GM23248 (cell line): Measurements from ENCODE around the gene LILRB5.

Experiments used
- EZH2 ChIP-seq: fragments of 200-600 bp; sonication (generic); IDR thresholded peaks from 2 replicates; pipeline ENCODE4 v1.6.1; 2018; ENCODE audit warnings: antibody characterized with exemption, mild to moderate bottlenecking; ENCODE audit not compliant: insufficient read depth, poor library complexity, severe bottlenecking
- EZH2phosphoT487 ChIP-seq: fragments of 200-600 bp; sonication (generic); IDR thresholded peaks from 2 replicates; pipeline ENCODE4 v1.6.1; 2018; ENCODE audit warnings: antibody characterized with exemption, moderate library complexity, mild to moderate bottlenecking, low read depth; ENCODE audit not compliant: insufficient read depth

DNA sequence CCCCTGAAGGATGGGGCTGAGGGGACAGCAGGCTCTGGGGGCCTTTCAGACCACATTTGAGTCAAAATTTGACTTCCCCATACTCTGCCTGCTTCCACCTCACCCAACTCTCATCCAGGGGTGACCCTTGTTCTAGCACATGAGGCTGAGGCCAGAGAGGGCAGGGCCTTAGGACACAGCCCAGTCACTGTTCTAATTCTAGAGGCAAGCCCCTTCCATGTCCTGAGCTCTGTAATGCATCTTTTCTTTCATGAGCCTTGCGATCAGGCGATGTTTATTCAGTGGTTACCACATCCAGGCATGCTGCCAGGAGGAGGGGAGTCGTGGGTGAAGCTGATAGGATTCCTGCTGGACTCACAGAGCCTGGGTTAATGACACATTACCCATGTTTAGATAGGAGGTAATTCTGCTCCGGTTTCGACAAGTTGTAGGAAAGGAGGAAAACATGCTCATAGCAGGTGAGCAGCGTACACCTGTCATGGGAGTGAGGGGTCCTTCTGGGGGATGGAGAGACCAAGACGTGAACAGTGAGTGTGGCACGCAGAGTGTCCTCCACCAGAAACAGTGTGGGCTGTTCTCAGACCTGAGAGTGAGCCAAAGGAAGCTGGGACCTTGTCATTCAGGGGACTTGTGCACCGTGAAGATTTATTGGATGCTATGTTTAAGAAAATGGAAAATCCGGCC, 47.1 kb downstream of the LILRB5 start:
- no peak for TF ChIP-seq EZH2
- TF ChIP-seq EZH2phosphoT487 = no peak
